ENCODE results near the gene RFX3. TPM values are rescaled to one million over a fixed set of nuclear protein-coding genes. Genes with fewer than 3 reads are reported as not detected.

RFX3 gene
- total RNA-seq, 1 donor from 2014 or later: 4.1 TPM

DNA sequence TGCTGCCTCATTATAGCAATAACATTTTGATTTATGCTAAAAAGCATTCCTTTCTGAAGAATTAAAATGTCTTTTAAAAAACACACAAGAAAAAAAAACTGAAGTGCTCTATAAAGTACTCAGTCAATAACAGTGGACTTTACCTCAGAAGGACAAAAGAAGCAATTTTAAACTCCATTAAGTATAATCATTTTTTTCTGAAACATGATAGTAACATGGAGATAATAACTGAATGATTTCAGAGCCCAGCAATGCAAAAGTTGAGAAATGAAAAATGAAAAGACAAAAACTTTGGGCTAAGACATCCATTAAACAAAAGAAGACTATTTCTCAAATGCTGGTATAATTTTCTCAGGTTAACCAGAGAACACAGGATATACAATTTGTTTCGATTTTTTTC lies 78.7 kb downstream of the RFX3 start:
- DNase-seq (ENCODE audit: low spot score): no peak
- intact Hi-C loops (cut with DNase I): no loop called here

DNA sequence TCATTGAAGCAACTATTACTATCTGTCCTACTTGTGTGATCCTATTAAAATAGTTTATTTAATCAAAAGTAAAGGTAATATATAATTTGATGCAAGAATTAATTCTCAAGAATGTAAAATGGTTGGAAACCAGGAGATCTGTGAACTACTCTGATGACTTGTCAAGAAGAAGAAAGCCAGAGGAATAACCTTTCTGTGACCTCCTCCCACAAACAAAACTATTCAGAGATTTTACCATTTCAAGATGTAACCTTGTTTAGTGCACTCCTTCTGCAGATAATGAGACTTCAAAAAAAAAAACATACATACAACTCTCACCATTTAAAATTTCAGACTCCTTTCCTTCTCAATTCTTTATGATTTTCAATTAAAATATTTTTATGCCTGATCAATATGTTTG lies 79.5 kb downstream of the RFX3 start:
- DNase-seq (ENCODE audit: low spot score): no peak
- intact Hi-C loops (cut with DNase I): no loop called here

DNA sequence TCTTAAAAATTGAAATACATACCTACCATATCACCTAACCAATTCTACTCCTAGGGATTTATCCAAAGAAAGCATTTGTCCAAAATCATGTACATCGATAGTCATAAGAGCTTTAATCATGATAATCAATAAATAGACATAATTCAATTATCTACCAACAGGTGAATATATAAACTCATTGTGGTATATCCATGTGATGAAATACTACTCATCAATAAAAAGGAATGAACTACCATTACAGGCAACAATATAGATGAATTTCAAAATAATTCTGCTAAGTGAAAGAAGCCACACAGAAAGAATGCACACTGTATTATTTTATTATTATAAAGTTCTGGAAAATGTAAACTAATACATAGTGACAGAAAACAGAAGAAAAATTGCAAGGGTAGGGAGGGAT lies 81.8 kb downstream of the RFX3 start:
- intact Hi-C loops (cut with DNase I): no loop called here
- no peak for DNase-seq (ENCODE audit: low spot score)

DNA sequence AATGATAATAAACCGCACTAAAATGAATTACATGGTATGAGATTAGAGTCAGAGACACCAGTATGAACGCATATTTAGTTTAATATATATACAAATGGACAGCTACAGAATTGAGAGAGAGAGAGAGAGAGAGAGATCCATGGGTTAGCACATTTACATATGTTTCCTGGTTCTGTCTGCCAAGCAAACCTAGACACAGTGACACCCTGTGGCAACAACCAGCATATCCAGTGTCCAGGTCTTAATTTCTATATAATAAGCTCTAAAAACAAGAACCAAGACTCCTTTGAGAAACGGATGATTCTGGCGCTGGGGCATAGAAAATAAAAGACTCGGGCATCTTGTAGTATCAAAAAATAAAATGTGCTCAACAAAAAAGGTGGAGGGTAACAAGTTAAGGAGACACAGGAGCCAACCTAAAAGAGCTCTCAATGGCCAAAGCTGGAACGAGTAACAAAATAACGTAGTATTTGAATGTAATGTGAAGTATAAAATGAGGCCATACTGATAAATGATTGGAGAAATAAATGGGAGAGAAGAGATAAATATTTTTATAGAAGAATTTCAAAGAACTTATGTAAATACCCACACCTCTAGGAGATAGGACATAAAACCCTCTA lies 84.5 kb downstream of the RFX3 start:
- intact Hi-C loops (cut with DNase I): no loop called here
- DNase-seq (ENCODE audit: low spot score): no peak

DNA sequence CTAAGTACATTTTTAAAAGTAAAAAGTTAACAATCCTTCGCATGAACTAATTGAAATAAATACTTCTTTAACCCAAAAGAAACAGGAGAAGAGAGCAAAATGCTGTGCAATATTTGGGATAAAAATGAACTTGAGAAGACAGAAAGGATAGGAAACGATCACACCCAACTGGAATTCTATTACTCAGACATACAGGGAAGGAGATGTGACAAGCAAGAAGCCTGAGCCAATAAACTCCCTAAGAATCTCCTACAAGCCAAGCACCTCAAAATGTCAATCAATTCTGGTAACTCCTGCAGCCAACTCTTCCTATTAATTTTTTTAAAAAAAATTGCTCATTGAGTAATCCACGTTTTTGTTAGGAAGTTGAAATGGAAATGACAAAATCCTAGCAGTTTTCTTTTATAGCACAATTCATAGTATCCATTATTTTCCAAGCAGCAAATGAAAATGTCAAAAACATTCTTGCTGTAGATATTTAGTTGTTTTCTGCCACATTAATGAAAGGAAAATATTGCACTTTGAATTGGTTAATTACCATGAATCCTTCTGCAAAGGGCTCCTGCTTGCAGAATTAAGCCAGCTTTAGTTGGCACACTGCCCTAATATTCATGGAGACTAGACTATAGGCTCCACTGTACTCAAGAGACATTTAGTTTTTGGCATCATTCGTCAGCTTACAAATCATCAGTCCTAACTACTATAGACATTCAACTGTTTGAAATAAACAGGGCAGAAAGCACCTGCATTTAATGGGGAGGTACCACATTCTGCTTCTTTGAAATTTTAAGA lies 89.0 kb downstream of the RFX3 start:
- intact Hi-C loops (cut with DNase I): loop anchor here (10.0 kb wide), 1 partner anchor 192 kb away; no protein-coding TSS in a partner anchor

DNA sequence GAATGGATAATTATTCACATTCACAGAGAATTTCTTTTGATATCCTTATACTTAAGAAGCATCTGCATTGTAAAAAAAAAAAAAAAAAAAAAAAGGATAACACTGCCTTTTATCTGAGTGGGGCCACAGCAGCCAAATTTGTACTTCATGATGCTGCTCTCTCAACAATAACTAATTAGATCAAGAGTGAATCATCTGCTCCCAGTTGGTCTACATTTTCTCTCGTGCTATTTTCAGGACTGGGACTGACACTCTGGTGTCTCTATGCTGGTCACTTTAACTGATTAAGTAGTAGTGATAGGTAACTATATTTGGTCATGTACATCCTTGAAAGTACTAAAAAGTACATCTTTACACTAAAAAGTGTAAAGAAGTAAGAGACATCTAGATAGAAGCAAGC lies 90.1 kb downstream of the RFX3 start:
- no peak for DNase-seq (ENCODE audit: low spot score)
- intact Hi-C loops (cut with DNase I): loop anchor here (10.0 kb wide), 1 partner anchor 191 kb away; no protein-coding TSS in a partner anchor

More for the DNA sequence above, 89.0 kb downstream of the RFX3 start:
- DNase-seq (ENCODE audit: low spot score): no peak

DNA sequence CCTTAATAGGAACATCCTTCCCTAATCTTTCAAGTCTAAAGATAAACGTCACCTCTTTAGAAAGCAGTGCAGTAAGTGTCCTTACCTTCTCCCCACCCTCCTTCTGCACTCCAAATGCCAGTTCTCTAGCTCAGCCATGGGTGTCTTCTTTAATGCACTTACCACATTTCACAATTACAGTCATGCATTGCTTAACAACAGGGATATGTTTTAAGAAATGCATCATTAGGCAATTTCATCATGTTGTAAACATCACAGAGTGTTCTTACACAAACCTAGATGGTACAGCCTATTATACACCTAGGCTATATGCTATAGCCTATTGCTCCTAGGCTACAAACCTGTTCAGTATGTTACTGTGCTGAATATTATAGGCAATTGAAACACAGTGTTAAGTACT lies 91.2 kb downstream of the RFX3 start:
- intact Hi-C loops (cut with DNase I): loop anchor here (10.0 kb wide), 1 partner anchor 190 kb away; no protein-coding TSS in a partner anchor
- no peak for DNase-seq (ENCODE audit: low spot score)

DNA sequence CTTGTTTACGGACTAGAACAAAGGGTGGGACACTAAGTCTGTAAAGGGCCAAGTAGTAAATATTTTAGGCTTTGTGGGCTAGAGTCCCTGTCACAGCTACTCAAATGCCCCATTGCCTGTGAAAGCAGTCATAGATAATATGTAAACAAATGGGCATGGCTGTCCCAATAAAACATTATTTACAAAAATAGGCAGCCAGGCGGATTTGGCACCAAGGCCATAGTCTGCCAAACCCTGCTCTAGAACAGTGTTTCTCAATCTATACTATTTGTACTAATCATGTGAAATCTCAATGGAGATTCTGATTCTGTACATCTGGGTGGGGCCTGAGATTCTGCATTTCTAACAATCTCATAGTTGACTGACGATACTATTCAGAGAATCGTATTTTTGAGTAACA lies 92.0 kb downstream of the RFX3 start:
- DNase-seq (ENCODE audit: low spot score): no peak
- intact Hi-C loops (cut with DNase I): loop anchor here (10.0 kb wide), 1 partner anchor 189 kb away; no protein-coding TSS in a partner anchor

DNA sequence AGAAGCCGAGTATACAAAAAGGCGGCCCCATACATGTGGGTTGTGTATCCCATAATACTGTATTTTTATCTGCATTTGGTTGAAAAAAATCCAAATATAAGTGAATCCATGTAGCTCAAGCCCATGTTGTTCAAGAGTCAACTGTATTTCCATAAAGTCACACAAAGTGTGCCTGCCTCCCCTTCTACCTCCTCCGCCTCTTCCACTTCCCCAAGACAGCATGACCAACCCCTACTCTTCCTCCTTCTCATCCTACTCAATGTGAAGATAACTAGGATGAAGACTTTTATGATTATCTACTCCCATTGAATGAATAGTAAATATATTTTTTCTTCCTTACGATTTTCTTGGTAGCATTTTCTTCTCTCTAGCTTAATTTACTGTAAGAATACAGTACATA lies 92.7 kb downstream of the RFX3 start:
- intact Hi-C loops (cut with DNase I): loop anchor here (10.0 kb wide), 1 partner anchor 188 kb away; no protein-coding TSS in a partner anchor
- no peak for DNase-seq (ENCODE audit: low spot score)

DNA sequence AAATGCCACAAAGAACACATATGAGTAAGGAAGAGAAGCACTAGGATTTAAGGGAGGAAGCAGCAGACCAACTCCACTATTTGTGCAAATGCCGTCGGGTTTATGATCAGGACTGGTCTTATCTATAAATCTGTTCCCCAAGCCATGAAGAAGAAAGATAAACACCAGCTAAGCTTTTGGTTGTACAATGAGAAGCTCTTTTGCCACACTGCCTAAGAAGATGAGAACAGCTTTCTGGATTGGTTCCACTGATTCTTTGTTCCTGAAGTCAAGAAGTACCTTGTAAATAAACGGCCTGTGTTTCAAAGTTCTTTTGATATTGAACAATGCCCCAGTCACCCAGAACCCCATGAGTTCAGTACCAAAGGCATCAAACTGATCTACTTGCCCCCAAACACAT lies 93.9 kb downstream of the RFX3 start:
- intact Hi-C loops (cut with DNase I): loop anchor here (10.0 kb wide), 1 partner anchor 187 kb away; no protein-coding TSS in a partner anchor

DNA sequence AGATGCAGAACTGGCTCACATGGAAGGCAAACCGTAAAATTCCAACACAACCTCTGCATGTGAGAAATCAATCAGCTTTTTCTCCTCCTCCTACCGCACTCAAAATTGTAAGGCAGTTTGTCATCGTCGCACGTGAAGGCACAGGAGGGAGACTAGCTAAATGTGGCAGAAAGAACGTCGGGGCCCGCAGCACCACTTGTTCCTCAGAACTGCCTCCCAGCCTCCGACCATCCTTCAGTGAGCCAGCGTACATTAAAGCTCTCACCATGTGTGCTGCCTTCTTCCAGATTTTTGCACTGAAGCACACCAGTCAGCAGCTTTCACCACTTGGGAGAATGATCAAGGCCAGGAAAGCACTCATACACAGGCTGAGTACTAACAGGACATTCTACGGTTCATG lies 105.9 kb downstream of the RFX3 start:
- DNase-seq (ENCODE audit: low spot score): no peak
- intact Hi-C loops (cut with DNase I): no loop called here

More for the DNA sequence above, 93.9 kb downstream of the RFX3 start:
- DNase-seq (ENCODE audit: low spot score): no peak

DNA sequence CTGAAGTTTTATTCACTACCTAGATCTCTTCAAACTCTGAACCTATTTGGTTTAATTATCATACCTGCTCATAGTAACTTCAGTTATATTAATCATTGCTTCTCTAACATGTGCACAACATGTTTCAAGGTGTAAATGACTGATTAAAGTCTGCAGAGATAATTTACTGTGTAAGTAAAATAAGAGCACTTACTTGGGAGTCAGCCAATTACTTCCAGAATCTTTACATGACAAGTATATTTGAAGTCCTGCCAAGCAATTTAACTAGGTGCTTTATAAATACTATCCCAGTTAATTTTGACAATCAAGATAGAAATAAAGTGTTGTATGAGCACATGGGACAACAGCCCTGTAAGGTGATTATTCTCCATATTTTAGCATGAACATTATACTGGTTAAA lies 109.9 kb downstream of the RFX3 start:
- no peak for DNase-seq (ENCODE audit: low spot score)
- intact Hi-C loops (cut with DNase I): no loop called here

DNA sequence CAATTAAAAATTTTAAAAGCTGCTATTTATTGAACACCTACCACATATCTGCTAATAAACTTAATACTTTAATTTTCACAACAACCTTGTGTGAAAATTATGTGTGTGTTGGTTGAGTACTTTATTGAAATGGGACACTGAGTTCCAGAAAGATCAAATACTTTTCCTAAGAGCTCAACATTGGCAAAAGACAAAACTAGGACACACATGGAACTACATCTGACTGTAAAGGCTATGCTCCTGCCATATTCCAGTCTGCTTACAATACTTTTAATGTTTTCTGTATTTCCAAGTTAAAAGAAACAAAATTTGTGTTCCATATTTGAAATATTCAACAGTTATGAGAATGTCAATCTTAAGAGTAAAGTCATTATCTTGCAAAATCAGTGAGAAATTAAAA lies 111.8 kb downstream of the RFX3 start:
- intact Hi-C loops (cut with DNase I): no loop called here
- no peak for DNase-seq (ENCODE audit: low spot score)

DNA sequence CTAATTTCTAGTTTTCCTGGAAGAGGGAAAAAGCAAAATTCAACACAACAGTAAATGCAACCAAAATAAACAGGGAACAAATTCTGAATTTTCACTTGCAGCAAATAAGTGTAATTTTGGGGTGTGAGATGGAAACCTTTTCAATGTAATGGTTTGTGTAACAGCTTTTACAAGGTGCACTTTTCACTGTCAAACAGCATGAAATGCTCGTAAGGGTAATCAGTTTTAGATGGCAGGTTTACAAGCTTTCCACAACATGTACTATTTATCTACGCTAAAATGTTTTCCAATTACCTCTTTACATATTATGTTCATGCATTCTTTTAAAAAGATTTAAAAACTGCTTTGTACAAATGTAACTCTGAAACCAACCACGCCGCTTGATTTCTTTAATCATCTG lies 115.3 kb downstream of the RFX3 start:
- intact Hi-C loops (cut with DNase I): no loop called here
- DNase-seq (ENCODE audit: low spot score): no peak

DNA sequence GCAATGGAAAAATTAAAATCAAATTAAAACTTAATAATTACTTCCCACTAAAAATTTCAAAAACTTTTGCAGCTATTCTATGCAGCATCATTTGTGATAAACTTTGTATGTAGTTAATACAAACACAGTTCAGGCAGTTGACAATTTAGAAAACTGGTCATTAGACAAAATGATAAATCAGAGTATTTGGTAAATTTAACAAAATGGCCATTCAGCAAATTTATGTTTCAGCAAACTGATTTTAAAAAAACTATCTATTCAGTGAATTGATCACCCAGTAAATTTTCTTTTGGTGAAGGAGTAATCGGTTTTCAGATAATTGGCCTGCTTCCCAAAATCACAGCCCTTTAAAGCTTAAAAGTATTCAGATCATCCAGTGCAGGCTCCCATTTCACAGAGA lies 116.3 kb downstream of the RFX3 start:
- intact Hi-C loops (cut with DNase I): no loop called here

DNA sequence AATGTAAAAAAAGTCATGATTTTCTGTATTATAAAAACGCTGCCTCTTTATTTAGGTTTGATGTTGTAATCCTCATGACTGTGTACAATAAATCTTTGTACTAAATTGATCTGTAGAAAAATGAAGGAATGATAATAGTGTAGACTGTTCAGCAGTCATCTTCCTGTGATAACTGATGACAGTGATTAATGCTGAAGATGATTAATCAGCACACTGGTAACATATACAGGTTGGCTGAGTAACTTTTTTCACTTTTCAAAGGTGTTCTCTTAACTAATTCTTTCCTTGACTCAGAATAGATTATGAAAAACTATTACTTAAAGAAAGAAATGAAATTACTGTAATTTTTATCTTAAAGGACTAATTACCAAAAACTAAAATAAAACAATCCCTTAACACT lies 122.5 kb downstream of the RFX3 start:
- intact Hi-C loops (cut with DNase I): no loop called here
- no peak for DNase-seq (ENCODE audit: low spot score)

More for the DNA sequence above, 116.3 kb downstream of the RFX3 start:
- no peak for DNase-seq (ENCODE audit: low spot score)

DNA sequence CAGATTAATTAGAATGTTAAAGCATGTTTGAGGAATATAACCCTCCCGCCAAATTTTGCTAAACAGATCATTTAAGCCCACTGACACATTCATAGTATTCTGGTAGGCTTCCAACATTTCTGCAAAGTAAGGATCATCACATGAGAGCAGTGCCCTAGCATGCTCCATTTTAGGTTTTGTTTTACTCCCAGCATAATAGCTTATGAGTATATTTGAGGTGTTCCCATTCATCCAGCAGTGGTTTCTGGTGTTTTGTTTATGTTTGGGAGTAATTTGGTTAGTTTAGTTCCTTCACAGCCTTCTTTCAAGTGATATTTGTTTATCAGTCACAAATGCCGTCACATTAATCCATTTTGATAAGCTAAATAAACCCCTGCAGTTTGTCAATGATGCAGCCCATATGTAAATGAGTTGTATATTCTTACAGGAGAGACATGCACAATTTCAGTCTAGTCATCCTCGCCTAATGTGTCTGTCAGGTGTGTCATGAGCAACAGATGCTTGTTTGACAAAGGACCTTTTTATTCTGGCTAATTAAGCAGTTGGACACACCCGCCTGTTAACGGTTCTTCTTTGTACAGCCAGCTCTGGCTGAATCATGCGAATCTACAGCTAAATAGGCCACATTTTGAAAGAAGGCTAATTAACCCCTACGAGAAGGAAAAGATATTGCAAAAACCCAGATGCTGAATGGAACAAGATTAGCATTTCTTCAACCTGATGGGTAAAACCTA lies 124.4 kb downstream of the RFX3 start:
- intact Hi-C loops (cut with DNase I): no loop called here
- DNase-seq (ENCODE audit: low spot score): no peak

DNA sequence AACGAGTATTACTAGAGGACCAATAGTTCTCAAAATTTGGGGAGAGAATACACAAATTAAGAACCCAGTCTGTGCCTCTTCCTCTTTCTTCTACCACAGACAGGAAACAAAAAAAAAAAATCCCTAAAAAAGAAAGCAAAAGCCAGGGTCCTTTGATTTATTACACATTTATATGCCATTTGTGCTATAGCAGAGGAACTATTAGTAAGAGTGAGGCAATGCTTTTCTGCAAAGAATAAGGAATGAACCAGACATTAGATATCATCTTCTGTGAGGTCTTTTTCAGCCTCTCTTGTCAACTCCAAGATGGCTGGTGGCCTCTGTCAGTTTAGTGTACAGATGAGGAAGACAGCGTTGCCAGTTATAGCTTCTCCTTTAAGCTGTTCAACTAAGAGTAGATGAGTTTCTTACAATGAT lies 127.6 kb downstream of the RFX3 start:
- DNase-seq (ENCODE audit: low spot score): no peak
- intact Hi-C loops (cut with DNase I): no loop called here

DNA sequence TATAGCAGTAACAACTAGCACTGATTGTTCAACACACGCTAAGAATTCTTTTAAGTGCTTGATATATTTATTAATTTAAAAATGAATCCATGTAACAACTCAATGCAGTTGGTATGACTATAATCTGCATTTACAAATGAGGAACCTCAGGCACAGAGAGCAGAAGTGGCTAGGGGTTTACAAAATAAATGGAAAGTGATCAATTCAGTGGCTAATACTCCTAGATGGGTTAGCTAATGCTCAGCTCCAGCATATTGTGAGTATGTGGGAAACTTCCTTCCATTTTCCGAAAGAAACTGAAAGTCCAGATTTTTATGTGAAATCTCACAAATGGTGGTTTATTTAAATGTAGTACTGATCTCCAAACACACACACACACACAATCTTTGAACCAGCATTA lies 128.0 kb downstream of the RFX3 start:
- DNase-seq (ENCODE audit: low spot score): no peak
- intact Hi-C loops (cut with DNase I): no loop called here

DNA sequence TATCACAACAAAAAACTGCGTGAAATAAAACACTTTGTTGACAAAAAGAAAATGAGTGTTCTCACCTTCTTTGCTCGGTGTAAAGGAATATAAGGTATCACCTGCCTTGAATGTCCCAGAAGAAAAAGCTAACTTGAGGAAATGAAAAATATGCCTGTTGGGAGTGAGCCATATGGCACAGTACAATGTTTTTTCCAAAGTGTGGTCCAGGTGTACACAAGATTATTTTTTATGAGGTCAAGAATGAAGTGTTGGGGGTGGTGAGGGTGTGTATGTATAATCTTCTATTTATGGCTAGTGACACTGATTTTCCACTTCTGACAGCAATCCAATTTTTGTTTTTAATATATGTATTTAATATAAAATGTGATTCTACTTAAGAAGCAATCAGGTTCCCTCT lies 134.4 kb downstream of the RFX3 start:
- intact Hi-C loops (cut with DNase I): no loop called here
- DNase-seq (ENCODE audit: low spot score): no peak

Data from cardiac septum (tissue), 1 donor.